Liver (tissue), 9 donors: ENCODE results near the gene TMEM178B. TPM values are rescaled to one million over a fixed set of nuclear protein-coding genes. Genes with fewer than 3 reads are reported as not detected.

Source experiments
- DNase-seq: peaks from one replicate; pipeline ENCODE4 v3.0.0-alpha.2; 2017; ENCODE audit warnings: low spot score
- H3K27ac ChIP-seq, 2 donors: one replicate each; pipeline ENCODE4 v1.7.0; 2013; ENCODE audit warnings: inconsistent platforms in 2 of 2, low read length in 2 of 2, control low read depth in 1 of 2, low read depth in 1 of 2, mild to moderate bottlenecking in 1 of 2
- H3K27me3 ChIP-seq, 4 donors: one replicate each; pipeline versions ENCODE4 v1.6.1 to v1.7.0; 2013; ENCODE audit warnings: low read length in 3 of 4, inconsistent platforms in 1 of 4, mild to moderate bottlenecking in 1 of 4, moderate library complexity in 1 of 4; ENCODE audit not compliant: control insufficient read depth in 4 of 4, insufficient read depth in 4 of 4
- H3K36me3 ChIP-seq, 4 donors: one replicate each; pipeline versions ENCODE4 v1.6.1 to v1.7.0; 2013; ENCODE audit warnings: low read length in 3 of 4, mild to moderate bottlenecking in 3 of 4, low read depth in 1 of 4, moderate library complexity in 1 of 4; ENCODE audit not compliant: control insufficient read depth in 4 of 4, insufficient read depth in 3 of 4
- H3K4me1 ChIP-seq, 4 donors: one replicate each; pipeline versions ENCODE4 v1.6.1 to v1.7.0; 2013; ENCODE audit warnings: low read length in 3 of 4, mild to moderate bottlenecking in 3 of 4, moderate library complexity in 1 of 4; ENCODE audit not compliant: control insufficient read depth in 4 of 4, insufficient read depth in 4 of 4
- H3K4me3 ChIP-seq, 3 donors: one replicate each; pipeline versions ENCODE4 v1.6.1 to v1.7.0; 2013; ENCODE audit warnings: low read length in 3 of 3, control low read depth in 1 of 3, low read depth in 1 of 3, mild to moderate bottlenecking in 1 of 3
- H3K9ac ChIP-seq, 2 donors: one replicate each; pipeline ENCODE4 v1.7.0; 2013; ENCODE audit warnings: low read length in 2 of 2, mild to moderate bottlenecking in 2 of 2, moderate library complexity in 2 of 2, control low read depth in 1 of 2, low read depth in 1 of 2
- H3K9me3 ChIP-seq, 4 donors: one replicate each; pipeline versions ENCODE4 v1.6.1 to v1.7.0; 2013; ENCODE audit warnings: low read length in 3 of 4; ENCODE audit not compliant: control insufficient read depth in 4 of 4
- CTCF ChIP-seq: fragments of 150-350 bp; IDR thresholded peaks from 2 replicates; pipeline ENCODE4 v1.5.1; 2017; ENCODE audit warnings: improper control_type of control experiment, low read depth, low read length; ENCODE audit not compliant: missing input control
- EGR1 ChIP-seq, 2 donors: IDR thresholded peaks; 2 replicates each; pipeline ENCODE4 v1.6.1; 2016 to 2018; ENCODE audit warnings: antibody characterized with exemption in 2 of 2, low read depth in 2 of 2
- FOXA2 ChIP-seq: IDR thresholded peaks from 2 replicates; pipeline ENCODE4 v1.6.1; 2016; ENCODE audit warnings: antibody characterized with exemption
- GABPA ChIP-seq, 2 donors: IDR thresholded peaks in 1 of 2; conservative IDR thresholded peaks in 1 of 2; 2 replicates each; pipeline ENCODE4 v1.6.1; 2016; ENCODE audit warnings: antibody characterized with exemption in 2 of 2, mild to moderate bottlenecking in 1 of 2, moderate library complexity in 1 of 2
- HNF4A ChIP-seq, 2 donors: conservative IDR thresholded peaks; 2 replicates each; pipeline ENCODE4 v1.6.1; 2016; ENCODE audit warnings: antibody characterized with exemption in 2 of 2, mild to moderate bottlenecking in 2 of 2
- HNF4G ChIP-seq: IDR thresholded peaks from 2 replicates; pipeline ENCODE4 v1.6.1; 2016; ENCODE audit warnings: antibody characterized with exemption
- JUND ChIP-seq, 2 donors: IDR thresholded peaks; 2 replicates each; pipeline ENCODE4 v1.6.1; 2016; ENCODE audit warnings: antibody characterized with exemption in 2 of 2
- MAX ChIP-seq: IDR thresholded peaks from 2 replicates; pipeline ENCODE4 v1.6.1; 2016; ENCODE audit warnings: antibody characterized with exemption
- NR2F2 ChIP-seq: IDR thresholded peaks from 2 replicates; pipeline ENCODE4 v1.6.1; 2016; ENCODE audit warnings: antibody characterized with exemption
- RAD21 ChIP-seq, 2 donors: IDR thresholded peaks; 2 replicates each; pipeline ENCODE4 v1.6.1; 2016; ENCODE audit warnings: antibody characterized with exemption in 2 of 2, mild to moderate bottlenecking in 2 of 2
- REST ChIP-seq: IDR thresholded peaks from 2 replicates; pipeline ENCODE4 v1.6.1; 2016; ENCODE audit warnings: antibody characterized with exemption, mild to moderate bottlenecking
- RXRA ChIP-seq, 2 donors: IDR thresholded peaks; 2 replicates each; pipeline ENCODE4 v1.6.1; 2017 to 2018; ENCODE audit warnings: antibody characterized with exemption in 2 of 2, mild to moderate bottlenecking in 1 of 2
- SP1 ChIP-seq: IDR thresholded peaks from 2 replicates; pipeline ENCODE4 v1.6.1; 2018; ENCODE audit warnings: antibody characterized with exemption, mild to moderate bottlenecking
- TAF1 ChIP-seq: conservative IDR thresholded peaks from 2 replicates; pipeline ENCODE4 v1.6.1; 2016; ENCODE audit warnings: antibody characterized with exemption, mild to moderate bottlenecking
- YY1 ChIP-seq: IDR thresholded peaks from 2 replicates; pipeline ENCODE4 v1.6.1; 2016; ENCODE audit warnings: antibody characterized with exemption, mild to moderate bottlenecking
- ZBTB33 ChIP-seq: IDR thresholded peaks from 2 replicates; pipeline ENCODE4 v1.6.1; 2016; ENCODE audit warnings: antibody characterized with exemption
- WGBS: extraction: QIAGEN DNeasy Blood & Tissue Kit; methylation state at CpG from one replicate; pipeline ENCODE4 v1.1.7; 2013; 5-methylcytosine and 5-hydroxymethylcytosine counted together
- polyA plus RNA-seq, 2 donors: library from polyadenylated mRNA; stranded (reverse) in 1 of 2; unstranded in 1 of 2; fragments of 200-250 nt in 1 of 2; fragments of >200 nt in 1 of 2; fragmentation: Nextera tagmentation in 1 of 2; extraction: Ambion mirVana in 1 of 2; gene quantifications; one replicate each; pipeline versions ENCODE4 v1.2.1 to v1.2.3, GENCODE V29; 2013 to 2015
- total RNA-seq, 2 donors: library from RNA; depleted of rRNA; stranded (reverse); fragments of >200 nt; gene quantifications; one replicate each; pipeline ENCODE4 v1.2.3, GENCODE V29; 2014
- donor health status: healthy.
- donor health status: healthy.
- donor health status: healthy.
- donor health status: healthy.
- donor health status: healthy.

TMEM178B gene
- total and polyA plus RNA-seq, 4 donors = under 0.01 to 0.02 (median under 0.01) TPM; not detected in 1

GRCh38 chr7:141302617-141303016, 228.8 kb downstream of the TMEM178B start:
- Histone ChIP-seq H3K27ac (no peak overlapping the region), H3K36me3 (no peaks in the 10 kb centered on the region), H3K9me3 (no peaks in the 10 kb centered on the region), H3K9ac (no peak overlapping the region), H3K4me1 (no peaks in the 10 kb centered on the region), H3K27me3 (peaks cover 0 to 3% (median 0%) of the 10 kb centered on the region in 4 donors), H3K4me3 (no peak overlapping the region)
- TF ChIP-seq MAX = no peak
- TF ChIP-seq HNF4G = no peak
- no peak for TF ChIP-seq TAF1
- no peak for TF ChIP-seq FOXA2
- no peak for TF ChIP-seq ZBTB33
- no peak for TF ChIP-seq RXRA (IDR thresholded peaks at IDR 0.05)
- no peak for TF ChIP-seq REST
- no peak for TF ChIP-seq HNF4A (conservative IDR thresholded peaks at IDR 0.05)
- no peak for TF ChIP-seq EGR1 (IDR thresholded peaks at IDR 0.05; ENCODE audit: low read depth in 2 of 2)
- DNase-seq = no peak
- WGBS = 82% methylated on average over 3 of the region's 3 CpGs

- H3K36me3 ChIP-seq = no peaks in the 10 kb centered on the region
- H3K4me3 ChIP-seq = no peak overlapping the region
- H3K9me3 ChIP-seq = no peaks in the 10 kb centered on the region
- H3K4me1 ChIP-seq = no peaks in the 10 kb centered on the region
- no peak for DNase-seq
- no peak for TF ChIP-seq FOXA2
- H3K27me3 ChIP-seq = peaks cover 0 to 3% (median 0%) of the 10 kb centered on the region in 4 donors
- 68% methylated on average over 2 of the region's 2 CpGs for WGBS
- H3K9ac ChIP-seq = no peak overlapping the region
- no peak overlapping the region for H3K27ac ChIP-seq
Observed at GRCh38 chr7:141304291-141304690, 230.4 kb downstream of the TMEM178B start.

- Histone ChIP-seq H3K9me3 (no peaks in the 10 kb centered on the region), H3K4me3 (no peak overlapping the region), H3K27me3 (peaks cover 0 to 3% (median 0%) of the 10 kb centered on the region in 4 donors), H3K36me3 (no peaks in the 10 kb centered on the region), H3K9ac (no peak overlapping the region), H3K4me1 (no peaks in the 10 kb centered on the region), H3K27ac (no peak overlapping the region)
- DNase-seq = no peak
- 80% methylated on average over 4 of the region's 4 CpGs for WGBS
- TF ChIP-seq FOXA2 (no peak), NR2F2 (no peak), CTCF (no peak), GABPA (IDR thresholded peaks at IDR 0.05 in 1 of 2, conservative IDR thresholded peaks at IDR 0.05 in 1 of 2) (no peak), TAF1 (no peak), RAD21 (IDR thresholded peaks at IDR 0.05) (no peak), JUND (IDR thresholded peaks at IDR 0.05) (no peak), SP1 (no peak), MAX (no peak), REST (no peak), YY1 (no peak)
Observed at GRCh38 chr7:141306081-141306480, 232.2 kb downstream of the TMEM178B start.
